ENCODE results near the gene TCERG1.

DNA sequence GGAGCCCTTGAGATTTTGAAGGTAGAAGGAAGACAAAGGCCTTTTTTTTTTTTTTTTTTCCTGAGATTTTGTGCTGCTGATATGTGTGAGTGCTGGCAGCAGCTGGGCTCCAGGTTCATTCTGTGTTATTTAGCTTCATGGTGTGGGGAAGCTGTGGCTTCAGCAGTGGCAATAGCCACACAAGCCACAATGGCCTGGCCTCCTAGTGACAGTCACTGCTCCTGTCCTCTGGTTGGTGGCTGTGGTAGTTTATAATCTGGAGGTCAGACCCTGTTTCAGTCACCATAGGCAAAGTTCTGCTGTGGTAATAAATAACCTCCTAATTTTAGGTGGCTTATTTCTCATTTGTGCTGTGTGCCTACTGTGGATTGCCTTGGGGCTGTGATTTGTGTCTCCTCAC lies 97.1 kb downstream of the TCERG1 start:
- TF ChIP-seq, protein P1, sequence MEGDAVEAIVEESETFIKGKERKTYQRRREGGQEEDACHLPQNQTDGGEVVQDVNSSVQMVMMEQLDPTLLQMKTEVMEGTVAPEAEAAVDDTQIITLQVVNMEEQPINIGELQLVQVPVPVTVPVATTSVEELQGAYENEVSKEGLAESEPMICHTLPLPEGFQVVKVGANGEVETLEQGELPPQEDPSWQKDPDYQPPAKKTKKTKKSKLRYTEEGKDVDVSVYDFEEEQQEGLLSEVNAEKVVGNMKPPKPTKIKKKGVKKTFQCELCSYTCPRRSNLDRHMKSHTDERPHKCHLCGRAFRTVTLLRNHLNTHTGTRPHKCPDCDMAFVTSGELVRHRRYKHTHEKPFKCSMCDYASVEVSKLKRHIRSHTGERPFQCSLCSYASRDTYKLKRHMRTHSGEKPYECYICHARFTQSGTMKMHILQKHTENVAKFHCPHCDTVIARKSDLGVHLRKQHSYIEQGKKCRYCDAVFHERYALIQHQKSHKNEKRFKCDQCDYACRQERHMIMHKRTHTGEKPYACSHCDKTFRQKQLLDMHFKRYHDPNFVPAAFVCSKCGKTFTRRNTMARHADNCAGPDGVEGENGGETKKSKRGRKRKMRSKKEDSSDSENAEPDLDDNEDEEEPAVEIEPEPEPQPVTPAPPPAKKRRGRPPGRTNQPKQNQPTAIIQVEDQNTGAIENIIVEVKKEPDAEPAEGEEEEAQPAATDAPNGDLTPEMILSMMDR (IDR thresholded peaks at IDR 0.05): no peak
- no peak for TF ChIP-seq POLR2A (IDR thresholded peaks at IDR 0.05)
